ENCODE data around the gene SH2B3.
A peak's percentile ranks its signal among the peaks of the same experiment; 100 is the strongest.

SH2B3 gene

DNA sequence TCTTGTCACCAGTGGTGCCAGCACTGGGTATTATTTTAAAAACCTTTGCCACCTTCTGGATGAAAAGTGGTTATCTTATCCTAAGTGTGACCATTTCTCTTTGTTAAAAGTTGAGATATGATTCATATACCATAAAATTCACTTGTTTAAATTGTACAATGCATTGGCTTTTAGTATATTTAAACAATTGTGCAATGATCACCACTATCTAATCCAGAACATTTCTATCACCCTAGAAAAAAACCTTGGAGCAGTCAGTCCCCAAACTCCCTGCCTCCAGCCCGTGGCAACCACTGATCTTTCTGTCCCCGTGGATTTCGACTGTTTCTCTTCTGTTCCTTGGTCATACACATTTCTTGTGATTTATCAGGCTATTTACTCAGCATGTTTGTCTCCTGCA lies 28.3 kb downstream of the SH2B3 start:
- DNase-seq (ENCODE audit: low read depth, low spot score) = no peak
- H3K4me3 ChIP-seq (ENCODE audit: low read depth, low read length) = no peak overlapping the region
- CTCF ChIA-PET = interaction anchor here (1.0 to 33.6 kb wide), 4 partner anchors 11 to 32 kb away, joined by 3 to 899 read pairs (median 20); partner anchors contain the start of gene SH2B3
- POLR2A ChIA-PET = interaction anchor here (0.9 to 1.3 kb wide), 3 partner anchors 20 to 30 kb away, joined by 3 to 4 read pairs (median 3); no protein-coding TSS in a partner anchor
- TF ChIP-seq, protein P1, sequence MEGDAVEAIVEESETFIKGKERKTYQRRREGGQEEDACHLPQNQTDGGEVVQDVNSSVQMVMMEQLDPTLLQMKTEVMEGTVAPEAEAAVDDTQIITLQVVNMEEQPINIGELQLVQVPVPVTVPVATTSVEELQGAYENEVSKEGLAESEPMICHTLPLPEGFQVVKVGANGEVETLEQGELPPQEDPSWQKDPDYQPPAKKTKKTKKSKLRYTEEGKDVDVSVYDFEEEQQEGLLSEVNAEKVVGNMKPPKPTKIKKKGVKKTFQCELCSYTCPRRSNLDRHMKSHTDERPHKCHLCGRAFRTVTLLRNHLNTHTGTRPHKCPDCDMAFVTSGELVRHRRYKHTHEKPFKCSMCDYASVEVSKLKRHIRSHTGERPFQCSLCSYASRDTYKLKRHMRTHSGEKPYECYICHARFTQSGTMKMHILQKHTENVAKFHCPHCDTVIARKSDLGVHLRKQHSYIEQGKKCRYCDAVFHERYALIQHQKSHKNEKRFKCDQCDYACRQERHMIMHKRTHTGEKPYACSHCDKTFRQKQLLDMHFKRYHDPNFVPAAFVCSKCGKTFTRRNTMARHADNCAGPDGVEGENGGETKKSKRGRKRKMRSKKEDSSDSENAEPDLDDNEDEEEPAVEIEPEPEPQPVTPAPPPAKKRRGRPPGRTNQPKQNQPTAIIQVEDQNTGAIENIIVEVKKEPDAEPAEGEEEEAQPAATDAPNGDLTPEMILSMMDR (IDR thresholded peaks at IDR 0.05; ENCODE audit: insufficient read depth, low read length, missing control alignments) = no peak

DNA sequence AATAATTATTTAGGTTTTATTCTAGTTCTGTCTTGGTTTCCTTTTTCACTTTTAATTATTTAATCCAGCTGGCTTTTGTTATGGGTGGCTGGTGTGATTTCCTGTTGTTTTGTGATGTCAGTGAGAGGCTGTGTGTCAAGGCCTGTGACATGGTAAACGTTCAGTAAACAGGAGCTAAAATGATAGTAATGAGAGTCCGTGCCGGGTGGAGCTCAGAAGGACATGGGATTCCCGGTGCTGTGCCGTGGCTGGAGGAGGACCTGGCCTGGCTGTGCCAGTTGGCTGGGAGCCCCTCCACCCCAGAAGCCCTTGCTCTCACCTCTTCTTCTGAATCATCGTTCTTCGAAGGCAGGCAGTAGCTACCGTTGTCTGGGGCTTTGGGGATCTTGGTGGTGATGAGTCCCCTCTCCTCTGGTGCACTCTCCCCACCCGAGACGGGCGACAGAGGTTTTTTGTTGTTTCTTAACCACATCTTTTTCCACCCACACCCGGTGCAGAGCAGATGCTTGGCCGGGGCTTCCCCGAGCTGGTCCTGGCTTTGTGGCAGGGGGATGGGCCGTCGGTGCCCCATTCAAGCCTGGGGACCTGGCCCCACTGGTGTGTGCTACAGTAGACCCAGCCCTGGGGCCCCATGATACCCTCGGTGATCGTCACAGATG lies 29.1 kb downstream of the SH2B3 start:
- ChIA-PET CTCF (interaction anchor here (0.8 to 33.6 kb wide), 5 partner anchors 10 to 33 kb away, joined by 3 to 899 read pairs (median 19); partner anchors contain the start of gene SH2B3), POLR2A (interaction anchor here (0.9 to 1.3 kb wide), 3 partner anchors 21 to 31 kb away, joined by 3 to 4 read pairs (median 3); no protein-coding TSS in a partner anchor)
- peak overlapping the region; percentile 29 for H3K4me3 ChIP-seq (ENCODE audit: low read depth, low read length)
- no peak for DNase-seq (ENCODE audit: low read depth, low spot score)
- TF ChIP-seq, protein P1 (IDR thresholded peaks at IDR 0.05; ENCODE audit: insufficient read depth, low read length, missing control alignments) = no peak

DNA sequence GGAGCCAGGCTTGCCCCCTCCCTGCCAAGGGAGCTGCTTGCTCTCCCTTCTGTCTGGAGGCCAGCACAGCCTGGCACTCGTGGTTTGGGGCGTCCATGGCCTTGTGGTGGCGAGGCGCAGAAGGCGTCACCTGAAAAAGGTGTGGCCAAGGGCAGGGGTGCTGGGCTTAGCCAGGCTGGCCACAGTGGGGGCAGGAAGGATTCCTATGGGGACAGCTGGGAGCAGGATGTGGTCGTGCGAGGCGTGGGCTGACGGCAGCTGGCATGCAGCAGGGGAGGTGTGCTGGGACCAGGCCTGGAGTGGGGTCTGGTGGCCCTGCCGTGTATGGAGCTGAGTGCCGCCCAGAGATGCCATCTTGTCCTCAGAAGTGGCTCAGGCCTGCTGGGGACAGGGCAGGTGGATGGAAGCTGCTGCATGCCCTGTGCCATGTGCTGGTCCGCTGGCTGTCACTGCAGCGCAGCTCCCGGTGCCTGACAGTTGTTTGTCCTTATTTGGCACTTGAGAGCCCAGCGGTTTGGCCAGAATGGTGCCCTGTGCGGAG lies 30.0 kb downstream of the SH2B3 start:
- POLR2A ChIA-PET = interaction anchor here (1.3 kb wide), 1 partner anchor 22 kb away, joined by 3 read pairs; no protein-coding TSS in a partner anchor
- H3K4me3 ChIP-seq (ENCODE audit: low read depth, low read length) = no peak overlapping the region
- no peak for DNase-seq (ENCODE audit: low read depth, low spot score)
- TF ChIP-seq, protein P1 (IDR thresholded peaks at IDR 0.05; ENCODE audit: insufficient read depth, low read length, missing control alignments) = no peak
- CTCF ChIA-PET = interaction anchor here (2.7 to 33.6 kb wide), 3 partner anchors 9 to 34 kb away, joined by 19 to 899 read pairs (median 20); partner anchors contain the start of gene SH2B3

DNA sequence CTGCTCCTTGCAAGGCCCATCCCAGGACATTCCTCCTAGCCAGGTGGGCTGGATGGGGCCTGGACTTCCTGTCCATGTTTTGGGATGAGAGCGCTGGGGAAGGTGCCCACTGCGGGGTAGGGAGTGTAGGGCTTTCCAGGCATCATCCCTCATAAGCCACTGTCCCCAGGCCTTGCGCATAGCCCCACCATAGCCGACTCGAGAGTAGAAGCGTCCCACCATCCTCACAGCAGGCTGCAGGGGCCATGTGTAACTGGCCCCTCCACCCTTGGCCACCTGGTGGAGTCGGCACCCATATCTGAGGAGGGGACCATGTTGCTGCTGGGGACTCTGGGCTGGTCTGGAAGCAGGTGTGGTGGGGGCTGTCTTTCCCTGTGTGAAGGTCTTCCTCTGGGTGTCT lies 30.5 kb downstream of the SH2B3 start:
- DNase-seq (ENCODE audit: low read depth, low spot score) = no peak
- TF ChIP-seq, protein P1 (IDR thresholded peaks at IDR 0.05; ENCODE audit: insufficient read depth, low read length, missing control alignments) = no peak
- ChIA-PET POLR2A (no interaction called here), CTCF (interaction anchor here (3.3 to 33.6 kb wide), 2 partner anchors 9 to 34 kb away, joined by 19 to 899 read pairs; partner anchors contain the start of gene SH2B3)
- no peak overlapping the region for H3K4me3 ChIP-seq (ENCODE audit: low read depth, low read length)

DNA sequence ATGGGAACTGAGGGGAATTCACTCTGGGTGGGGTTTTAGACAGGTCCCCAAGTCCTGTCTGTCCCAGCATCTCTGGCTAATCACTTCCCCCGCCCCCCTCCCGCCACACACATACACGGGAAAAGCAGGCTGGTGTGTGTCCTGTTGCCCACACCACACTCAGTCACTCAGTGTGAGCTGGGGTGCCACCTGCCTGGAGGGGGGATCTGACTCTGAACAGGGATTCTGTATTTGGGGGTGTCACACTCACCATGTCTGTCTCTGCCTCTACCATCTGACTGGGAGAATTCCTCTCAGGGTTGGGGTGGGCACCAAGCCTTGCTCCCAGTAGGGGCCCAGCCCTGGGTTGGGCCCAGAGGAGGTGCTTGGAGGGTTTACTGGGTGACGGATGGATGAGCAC lies 31.1 kb downstream of the SH2B3 start:
- no peak for DNase-seq (ENCODE audit: low read depth, low spot score)
- POLR2A ChIA-PET = no interaction called here
- TF ChIP-seq, protein P1 (IDR thresholded peaks at IDR 0.05; ENCODE audit: insufficient read depth, low read length, missing control alignments) = no peak
- CTCF ChIA-PET = interaction anchor here (11.1 to 33.6 kb wide), 2 partner anchors 16 to 35 kb away, joined by 158 to 899 read pairs; partner anchors contain the start of gene SH2B3
- H3K4me3 ChIP-seq (ENCODE audit: low read depth, low read length) = no peak overlapping the region

Data from AG04449 (cell line).